Colonic mucosa (tissue), 4 donors: ENCODE data around the gene CPT1A. TPM values are rescaled to one million over a fixed set of nuclear protein-coding genes. Genes with fewer than 3 reads are reported as not detected.

ENCODE experiments used
- DNase-seq: peaks from one replicate; pipeline ENCODE4 v3.0.0-alpha.2; 2020
- H3K27ac ChIP-seq: fragments of 200-600 bp; one replicate; pipeline ENCODE4 v1.8.0; 2021
- H3K27me3 ChIP-seq: fragments of 200-600 bp; one replicate; pipeline ENCODE4 v1.8.0; 2021
- H3K36me3 ChIP-seq: fragments of 200-600 bp; one replicate; pipeline ENCODE4 v1.8.0; 2021
- H3K4me1 ChIP-seq: fragments of 200-600 bp; one replicate; pipeline ENCODE4 v1.8.0; 2021; ENCODE audit warnings: mild to moderate bottlenecking
- H3K4me3 ChIP-seq: fragments of 200-600 bp; one replicate; pipeline ENCODE4 v1.8.0; 2021
- H3K9ac ChIP-seq, 2 donors: one replicate each; pipeline ENCODE4 v1.7.0; 2013; ENCODE audit warnings: control low read depth in 2 of 2, low read depth in 2 of 2, low read length in 2 of 2
- H3K9me3 ChIP-seq: fragments of 200-600 bp; one replicate; pipeline ENCODE4 v1.8.0; 2021
- CTCF ChIP-seq: fragments of 200-600 bp; IDR thresholded peaks from one replicate; pipeline ENCODE4 v1.8.0; 2022; ENCODE audit warnings: antibody characterized with exemption, mild to moderate bottlenecking
- intact Hi-C: fragments of 100-400 bp; cut with DNase I; formaldehyde crosslinking; loops from one replicate; pipeline ENCODE4 v1.14.1; 2022
- total RNA-seq, 2 donors: library from RNA; stranded (reverse); fragmentation: NEBNext Ultra II Directional in 1 of 2; extraction: Animal tissue kit (Norgen Biotek cat#: 25700) in 1 of 2; gene quantifications; one replicate each; pipeline ENCODE4 v1.2.1, GENCODE V29; 2021
- donor health status: healthy.
- donor health status: DM: no; HTN: no; CAD: no.
- donor health status: DM: no; HTN: no; CAD: no.

CPT1A gene
- total RNA-seq, 2 donors from 2014 or later: 197 to 213 TPM

DNA sequence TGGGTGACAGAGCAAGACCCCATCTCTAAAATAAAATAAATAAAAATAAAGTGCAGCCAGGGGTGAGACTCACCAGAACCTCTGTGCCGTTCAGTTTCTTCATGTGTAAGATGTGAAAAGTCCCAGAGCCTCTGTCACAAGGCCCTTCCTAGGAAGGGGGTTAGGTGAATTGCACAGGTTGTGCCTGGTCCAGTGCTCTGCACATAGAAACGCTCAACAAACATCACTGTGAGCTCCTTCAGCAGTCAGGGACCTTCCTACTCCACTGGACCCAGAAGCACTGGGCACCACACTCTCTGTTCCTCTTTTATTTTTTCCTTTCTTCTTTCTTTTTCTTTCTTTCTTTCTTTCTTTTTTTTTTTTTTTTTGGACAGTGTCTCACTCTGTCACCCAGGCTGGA, 39.6 kb upstream of the CPT1A start:
- no peak overlapping the region for H3K9ac ChIP-seq
- no peaks in the 10 kb centered on the region for H3K4me1 ChIP-seq
- no peaks in the 10 kb centered on the region for H3K36me3 ChIP-seq

GRCh38 chr11:68880851-68881250, 39.1 kb upstream of the CPT1A start:
- no peaks in the 10 kb centered on the region for H3K36me3 ChIP-seq
- no peaks in the 10 kb centered on the region for H3K4me1 ChIP-seq
- intact Hi-C loops: no loop called here
- no peak overlapping the region for H3K27ac ChIP-seq
- no peak for DNase-seq
- H3K27me3 ChIP-seq: no peaks in the 10 kb centered on the region
- H3K9ac ChIP-seq: no peak overlapping the region
- no peak overlapping the region for H3K4me3 ChIP-seq
- no peak for TF ChIP-seq CTCF
- no peaks in the 10 kb centered on the region for H3K9me3 ChIP-seq

More for the DNA sequence above, 39.6 kb upstream of the CPT1A start:
- TF ChIP-seq CTCF: no peak
- Histone ChIP-seq H3K4me3 (no peak overlapping the region), H3K9me3 (no peaks in the 10 kb centered on the region), H3K27me3 (no peaks in the 10 kb centered on the region), H3K27ac (no peak overlapping the region)
- no peak for DNase-seq
- intact Hi-C loops: no loop called here

DNA sequence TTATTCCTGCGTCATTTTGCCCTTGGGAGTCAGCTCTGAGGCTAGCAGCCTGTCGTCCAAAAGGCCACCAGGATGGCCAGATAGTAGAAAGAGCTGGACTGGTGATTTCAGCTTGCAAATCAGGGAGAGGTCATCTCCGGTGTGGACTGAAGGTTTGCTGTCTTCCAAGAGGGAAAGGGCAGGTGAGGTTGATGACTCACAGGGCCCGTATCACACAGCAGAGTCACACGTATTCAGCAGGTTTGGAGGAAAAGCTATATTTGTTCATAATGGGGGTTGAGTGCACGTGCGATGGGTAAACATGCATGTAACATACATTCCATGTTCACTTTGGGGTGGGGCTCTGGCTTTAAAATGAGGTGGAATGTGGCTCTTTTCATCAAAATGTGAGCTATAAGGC, 36.3 kb upstream of the CPT1A start:
- TF ChIP-seq CTCF: no peak
- no peak overlapping the region for H3K4me3 ChIP-seq
- no peaks in the 10 kb centered on the region for H3K9me3 ChIP-seq
- H3K9ac ChIP-seq: no peak overlapping the region
- H3K27ac ChIP-seq: no peak overlapping the region
- no peaks in the 10 kb centered on the region for H3K27me3 ChIP-seq
- H3K4me1 ChIP-seq: no peaks in the 10 kb centered on the region
- no peak for DNase-seq
- intact Hi-C loops: no loop called here
- H3K36me3 ChIP-seq: no peaks in the 10 kb centered on the region

GRCh38 chr11:68872216-68873003, 30.7 kb upstream of the CPT1A start:
- no peaks in the 10 kb centered on the region for H3K9me3 ChIP-seq
- no peak overlapping the region for H3K27ac ChIP-seq
- intact Hi-C loops: no loop called here
- H3K27me3 ChIP-seq: no peaks in the 10 kb centered on the region
- no peak for DNase-seq
- H3K4me3 ChIP-seq: no peak overlapping the region
- H3K4me1 ChIP-seq: no peaks in the 10 kb centered on the region
- no peak overlapping the region for H3K9ac ChIP-seq
- no peaks in the 10 kb centered on the region for H3K36me3 ChIP-seq
- no peak for TF ChIP-seq CTCF

GRCh38 chr11:68870470-68870869, 28.8 kb upstream of the CPT1A start:
- Histone ChIP-seq H3K27me3 (no peaks in the 10 kb centered on the region), H3K9ac (no peak overlapping the region), H3K9me3 (no peaks in the 10 kb centered on the region), H3K4me1 (no peaks in the 10 kb centered on the region), H3K4me3 (peak overlapping the region; percentile 32), H3K27ac (no peak overlapping the region), H3K36me3 (no peaks in the 10 kb centered on the region)
- no peak for TF ChIP-seq CTCF
- DNase-seq: no peak
- intact Hi-C loops: no loop called here
